ENCODE data around the gene ZNF699. TPM values are rescaled to one million over a fixed set of nuclear protein-coding genes. Genes with fewer than 3 reads are reported as not detected.

Gene ZNF699
- polyA plus RNA-seq, 1 donor from 2014 or later: 21.7 TPM

- Histone ChIP-seq H3K79me2 (replicated peaks; ENCODE audit: insufficient read depth, low read length) (peaks cover 24% of the 10 kb centered on the region), H3K9me2 (ENCODE audit: insufficient read depth, low read length) (no peaks in the 10 kb centered on the region), H3K9ac (ENCODE audit: low read length) (no peak overlapping the region), H3K4me2 (ENCODE audit: low read length) (no peak overlapping the region), H3K4me3 (ENCODE audit: low read length) (no peak overlapping the region), H3K9me3 (ENCODE audit: low read length) (peaks cover 5% of the 10 kb centered on the region), H3K27ac (ENCODE audit: low read length) (no peak overlapping the region), H3K27me3 (ENCODE audit: insufficient read depth, low read depth, low read length) (no peaks in the 10 kb centered on the region), H3F3A (ENCODE audit: insufficient read depth, low read length, poor library complexity, severe bottlenecking) (no peaks in the 10 kb centered on the region), H4K20me1 (ENCODE audit: insufficient read depth) (no peaks in the 10 kb centered on the region), H2AFZ (ENCODE audit: low read depth, low read length) (no peak overlapping the region), H3K36me3 (ENCODE audit: insufficient read depth, low read length) (peaks cover 24% of the 10 kb centered on the region)
- no peak for TF ChIP-seq RAD21 (conservative IDR thresholded peaks at IDR 0.05)
- no peak for TF ChIP-seq EZH2 (IDR thresholded peaks at IDR 0.05; ENCODE audit: borderline replicate concordance, insufficient read depth, low read length, poor library complexity, severe bottlenecking)
- TF ChIP-seq MXI1 (conservative IDR thresholded peaks at IDR 0.05; ENCODE audit: poor library complexity, severe bottlenecking): no peak
- TF ChIP-seq, protein P1, sequence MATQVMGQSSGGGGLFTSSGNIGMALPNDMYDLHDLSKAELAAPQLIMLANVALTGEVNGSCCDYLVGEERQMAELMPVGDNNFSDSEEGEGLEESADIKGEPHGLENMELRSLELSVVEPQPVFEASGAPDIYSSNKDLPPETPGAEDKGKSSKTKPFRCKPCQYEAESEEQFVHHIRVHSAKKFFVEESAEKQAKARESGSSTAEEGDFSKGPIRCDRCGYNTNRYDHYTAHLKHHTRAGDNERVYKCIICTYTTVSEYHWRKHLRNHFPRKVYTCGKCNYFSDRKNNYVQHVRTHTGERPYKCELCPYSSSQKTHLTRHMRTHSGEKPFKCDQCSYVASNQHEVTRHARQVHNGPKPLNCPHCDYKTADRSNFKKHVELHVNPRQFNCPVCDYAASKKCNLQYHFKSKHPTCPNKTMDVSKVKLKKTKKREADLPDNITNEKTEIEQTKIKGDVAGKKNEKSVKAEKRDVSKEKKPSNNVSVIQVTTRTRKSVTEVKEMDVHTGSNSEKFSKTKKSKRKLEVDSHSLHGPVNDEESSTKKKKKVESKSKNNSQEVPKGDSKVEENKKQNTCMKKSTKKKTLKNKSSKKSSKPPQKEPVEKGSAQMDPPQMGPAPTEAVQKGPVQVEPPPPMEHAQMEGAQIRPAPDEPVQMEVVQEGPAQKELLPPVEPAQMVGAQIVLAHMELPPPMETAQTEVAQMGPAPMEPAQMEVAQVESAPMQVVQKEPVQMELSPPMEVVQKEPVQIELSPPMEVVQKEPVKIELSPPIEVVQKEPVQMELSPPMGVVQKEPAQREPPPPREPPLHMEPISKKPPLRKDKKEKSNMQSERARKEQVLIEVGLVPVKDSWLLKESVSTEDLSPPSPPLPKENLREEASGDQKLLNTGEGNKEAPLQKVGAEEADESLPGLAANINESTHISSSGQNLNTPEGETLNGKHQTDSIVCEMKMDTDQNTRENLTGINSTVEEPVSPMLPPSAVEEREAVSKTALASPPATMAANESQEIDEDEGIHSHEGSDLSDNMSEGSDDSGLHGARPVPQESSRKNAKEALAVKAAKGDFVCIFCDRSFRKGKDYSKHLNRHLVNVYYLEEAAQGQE (IDR thresholded peaks at IDR 0.05; ENCODE audit: borderline replicate concordance): no peak
- TF ChIP-seq TAF1 (IDR thresholded peaks at IDR 0.05; ENCODE audit: low read depth): no peak
- no peak for TF ChIP-seq POLR2AphosphoS5 (IDR thresholded peaks at IDR 0.05)
- no peak for TF ChIP-seq CTCF (IDR thresholded peaks at IDR 0.05; ENCODE audit: poor library complexity, severe bottlenecking)
- TF ChIP-seq SMC3 (conservative IDR thresholded peaks at IDR 0.05; ENCODE audit: poor library complexity): no peak
- no peak for TF ChIP-seq EP300 (conservative IDR thresholded peaks at IDR 0.05; ENCODE audit: poor library complexity, severe bottlenecking)
These were observed 3.2 kb downstream of the ZNF699 start for GRCh38 chr19:9306443-9306842.

DNA sequence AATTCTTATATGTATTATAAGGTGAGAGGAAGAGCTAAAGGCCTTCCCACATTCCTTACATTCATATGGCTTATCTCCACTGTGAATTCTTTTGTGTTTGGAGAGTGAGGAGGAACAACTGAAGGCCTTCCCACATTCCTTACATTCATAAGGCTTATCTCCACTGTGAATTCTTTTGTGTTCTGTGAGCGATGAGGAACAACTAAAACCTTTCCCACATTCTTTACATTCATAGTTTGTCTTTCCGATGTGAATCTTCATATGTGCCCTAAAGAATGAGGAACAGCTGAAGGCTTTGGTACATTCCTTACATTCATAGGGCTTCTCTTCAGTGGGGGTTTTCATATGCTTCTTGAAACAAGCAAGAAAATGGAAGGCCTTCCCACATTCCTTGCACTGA is 13.3 kb downstream of the ZNF699 start:
- H3K9ac ChIP-seq (ENCODE audit: low read length): no peak overlapping the region
- no peaks in the 10 kb centered on the region for H3K9me2 ChIP-seq (ENCODE audit: insufficient read depth, low read length)
- no peak overlapping the region for H3K4me3 ChIP-seq (ENCODE audit: low read length)
- no peaks in the 10 kb centered on the region for H3K27me3 ChIP-seq (ENCODE audit: insufficient read depth, low read depth, low read length)
- no peak overlapping the region for H2AFZ ChIP-seq (ENCODE audit: low read depth, low read length)
- no peaks in the 10 kb centered on the region for H3K79me2 ChIP-seq (replicated peaks; ENCODE audit: insufficient read depth, low read length)
- H3K36me3 ChIP-seq (ENCODE audit: insufficient read depth, low read length): peaks cover 49% of the 10 kb centered on the region
- TF ChIP-seq SMC3 (conservative IDR thresholded peaks at IDR 0.05; ENCODE audit: poor library complexity): no peak
- TF ChIP-seq EZH2 (IDR thresholded peaks at IDR 0.05; ENCODE audit: borderline replicate concordance, insufficient read depth, low read length, poor library complexity, severe bottlenecking): no peak
- peaks cover 56% of the 10 kb centered on the region for H3K9me3 ChIP-seq (ENCODE audit: low read length)
- no peaks in the 10 kb centered on the region for H4K20me1 ChIP-seq (ENCODE audit: insufficient read depth)
- H3K4me2 ChIP-seq (ENCODE audit: low read length): no peak overlapping the region
- H3F3A ChIP-seq (ENCODE audit: insufficient read depth, low read length, poor library complexity, severe bottlenecking): no peaks in the 10 kb centered on the region
- no peak overlapping the region for H3K27ac ChIP-seq (ENCODE audit: low read length)

Data from neural cell (in vitro differentiated cells).